ENCODE results near the gene IL20. TPM values are rescaled to one million over a fixed set of nuclear protein-coding genes. Genes with fewer than 3 reads are reported as not detected.

Gene IL20
- total RNA-seq, 1 donor from 2014 or later, result not detected

- no peak for DNase-seq (ENCODE audit: low spot score)
- H4K20me1 ChIP-seq (ENCODE audit: low read depth), result no peaks in the 10 kb centered on the region
- H3K27me3 ChIP-seq, result no peaks in the 10 kb centered on the region
- Mint-ChIP-seq H3K9me3 (peaks cover 2% of the 10 kb centered on the region), H3K4me1 (no peaks in the 10 kb centered on the region), H3K27ac (no peak overlapping the region), H3K4me3 (no peak overlapping the region), H3K27me3 (ENCODE audit: insufficient read depth, low read depth) (peaks cover 5% of the 10 kb centered on the region), H3K36me3 (no peaks in the 10 kb centered on the region)
- no peak overlapping the region for H3K4me3 ChIP-seq
- H3K9me3 ChIP-seq (ENCODE audit: low read depth), result no peaks in the 10 kb centered on the region
- H3F3A ChIP-seq (ENCODE audit: low read depth), result no peaks in the 10 kb centered on the region
- TF ChIP-seq EZH2phosphoT487 (IDR thresholded peaks at IDR 0.05) (no peak), CTCF (IDR thresholded peaks at IDR 0.05) (no peak)
- no peak overlapping the region for H3K9ac ChIP-seq
- no peak overlapping the region for H3K4me2 ChIP-seq
- no peak overlapping the region for H3K27ac ChIP-seq
- no peak overlapping the region for H2AFZ ChIP-seq (replicated peaks)
- H3K79me2 ChIP-seq (ENCODE audit: low read depth), result no peaks in the 10 kb centered on the region
- no peaks in the 10 kb centered on the region for H3K36me3 ChIP-seq
- H3K4me1 ChIP-seq, result no peaks in the 10 kb centered on the region
These were observed 5.3 kb upstream of the IL20 start for GRCh38 chr1:206860165-206860564.

- H3K4me3 ChIP-seq, result no peak overlapping the region
- H3K36me3 ChIP-seq, result no peaks in the 10 kb centered on the region
- Mint-ChIP-seq H3K36me3 (no peaks in the 10 kb centered on the region), H3K27ac (no peak overlapping the region), H3K4me1 (no peaks in the 10 kb centered on the region), H3K27me3 (ENCODE audit: insufficient read depth, low read depth) (peaks cover 5% of the 10 kb centered on the region), H3K4me3 (no peak overlapping the region), H3K9me3 (peaks cover 2% of the 10 kb centered on the region)
- H3K4me1 ChIP-seq, result no peaks in the 10 kb centered on the region
- H3K4me2 ChIP-seq, result no peak overlapping the region
- peak overlapping the region; percentile 26 for H2AFZ ChIP-seq (replicated peaks)
- no peaks in the 10 kb centered on the region for H3K9me3 ChIP-seq (ENCODE audit: low read depth)
- no peaks in the 10 kb centered on the region for H3K79me2 ChIP-seq (ENCODE audit: low read depth)
- H4K20me1 ChIP-seq (ENCODE audit: low read depth), result no peaks in the 10 kb centered on the region
- no peak for DNase-seq (ENCODE audit: low spot score)
- H3K27me3 ChIP-seq, result no peaks in the 10 kb centered on the region
- TF ChIP-seq CTCF (IDR thresholded peaks at IDR 0.05) (no peak), EZH2phosphoT487 (IDR thresholded peaks at IDR 0.05) (no peak)
- no peak overlapping the region for H3K9ac ChIP-seq
- no peaks in the 10 kb centered on the region for H3F3A ChIP-seq (ENCODE audit: low read depth)
- H3K27ac ChIP-seq, result no peak overlapping the region
These were observed 2.2 kb upstream of the IL20 start for GRCh38 chr1:206863266-206863665.

GRCh38 chr1:206866062-206866461 lies 639 bp downstream of the IL20 start:
- Histone ChIP-seq H3K36me3 (no peaks in the 10 kb centered on the region), H3K4me3 (no peak overlapping the region), H4K20me1 (ENCODE audit: low read depth) (no peaks in the 10 kb centered on the region), H3K79me2 (ENCODE audit: low read depth) (no peaks in the 10 kb centered on the region), H3K27me3 (no peaks in the 10 kb centered on the region), H3K4me1 (no peaks in the 10 kb centered on the region), H3K9ac (no peak overlapping the region), H3K27ac (no peak overlapping the region), H3K4me2 (no peak overlapping the region), H3K9me3 (ENCODE audit: low read depth) (no peaks in the 10 kb centered on the region), H3F3A (ENCODE audit: low read depth) (no peaks in the 10 kb centered on the region), H2AFZ (replicated peaks) (no peak overlapping the region)
- H3K36me3 Mint-ChIP-seq, result no peaks in the 10 kb centered on the region
- no peak overlapping the region for H3K4me3 Mint-ChIP-seq
- peaks cover 8% of the 10 kb centered on the region for H3K27me3 Mint-ChIP-seq (ENCODE audit: insufficient read depth, low read depth)
- TF ChIP-seq EZH2 (IDR thresholded peaks at IDR 0.05) (no peak), EZH2phosphoT487 (IDR thresholded peaks at IDR 0.05) (no peak), CTCF (IDR thresholded peaks at IDR 0.05) (no peak)
- no peak overlapping the region for H3K27ac Mint-ChIP-seq
- H3K9me3 Mint-ChIP-seq, result no peaks in the 10 kb centered on the region
- DNase-seq (ENCODE audit: low spot score), result no peak
- no peaks in the 10 kb centered on the region for H3K4me1 Mint-ChIP-seq

- peaks cover 8% of the 10 kb centered on the region for H3K27me3 Mint-ChIP-seq (ENCODE audit: insufficient read depth, low read depth)
- TF ChIP-seq CTCF (IDR thresholded peaks at IDR 0.05) (no peak), EZH2phosphoT487 (IDR thresholded peaks at IDR 0.05) (no peak), EZH2 (IDR thresholded peaks at IDR 0.05) (no peak)
- no peaks in the 10 kb centered on the region for H3K36me3 ChIP-seq
- no peak for DNase-seq (ENCODE audit: low spot score)
- no peaks in the 10 kb centered on the region for H3F3A ChIP-seq (ENCODE audit: low read depth)
- no peaks in the 10 kb centered on the region for H3K4me1 Mint-ChIP-seq
- no peaks in the 10 kb centered on the region for H4K20me1 ChIP-seq (ENCODE audit: low read depth)
- no peaks in the 10 kb centered on the region for H3K79me2 ChIP-seq (ENCODE audit: low read depth)
- H3K36me3 Mint-ChIP-seq, result no peaks in the 10 kb centered on the region
- H3K9ac ChIP-seq, result no peak overlapping the region
- no peak overlapping the region for H3K27ac ChIP-seq
- H3K4me3 ChIP-seq, result no peak overlapping the region
- no peaks in the 10 kb centered on the region for H3K9me3 ChIP-seq (ENCODE audit: low read depth)
- no peaks in the 10 kb centered on the region for H3K4me1 ChIP-seq
- H3K4me2 ChIP-seq, result no peak overlapping the region
- no peaks in the 10 kb centered on the region for H3K27me3 ChIP-seq
- H3K27ac Mint-ChIP-seq, result no peak overlapping the region
- H2AFZ ChIP-seq (replicated peaks), result no peak overlapping the region
- H3K9me3 Mint-ChIP-seq, result no peaks in the 10 kb centered on the region
- H3K4me3 Mint-ChIP-seq, result no peak overlapping the region
These were observed 1.8 kb downstream of the IL20 start for GRCh38 chr1:206867239-206867638.
